Pancreas (tissue), 10 donors: ENCODE measurements around the gene STON1. TPM values are rescaled to one million over a fixed set of nuclear protein-coding genes. Genes with fewer than 3 reads are reported as not detected.

ENCODE experiments used
- ATAC-seq, 4 donors: fragments of 200-7000 bp; cut with Tn5 transposase; one replicate each; pipeline versions ENCODE4 v1.8.0 to v1.9.1; 2020; ENCODE audit warnings: mild to moderate bottlenecking in 4 of 4, moderate library complexity in 4 of 4
- DNase-seq, 6 donors: peaks; one replicate each; pipeline ENCODE4 v3.0.0-alpha.2; 2020
- FAIRE-seq: peaks from 2 replicates; lab custom pipeline; 2012; peaks lifted over from hg19 to GRCh38; lab: Jason Lieb, UNC
- H3K27ac ChIP-seq, 4 donors: fragments of 200-600 bp; sonication (generic); 1 replicate in 3 of 4; 2 replicates in 1 of 4; pipeline versions ENCODE4 v1.5.0 to v1.8.0; 2020
- H3K27me3 ChIP-seq, 4 donors: fragments of 200-600 bp; one replicate each; pipeline ENCODE4 v1.8.0; 2021
- H3K36me3 ChIP-seq, 3 donors: fragments of 200-600 bp; sonication (generic) in 1 of 3; one replicate each; pipeline versions ENCODE4 v1.5.0 to v1.8.0; 2020 to 2021
- H3K4me1 ChIP-seq, 3 donors: fragments of 200-600 bp; one replicate each; pipeline ENCODE4 v1.8.0; 2021
- H3K4me3 ChIP-seq, 4 donors: fragments of 200-600 bp; sonication (generic) in 2 of 4; one replicate each; pipeline versions ENCODE4 v1.5.0 to v1.8.0; 2020 to 2021
- H3K9me3 ChIP-seq, 4 donors: fragments of 200-600 bp; one replicate each; pipeline ENCODE4 v1.8.0; 2021
- WGBS, 2 donors: extraction: QIAGEN DNeasy Blood & Tissue Kit; methylation state at CpG; one replicate each; pipeline ENCODE4 v1.1.7; 2013; 5-methylcytosine and 5-hydroxymethylcytosine counted together
- intact Hi-C, 3 donors: fragments of 100-400 bp; cut with DNase I; formaldehyde crosslinking; loops; one replicate each; pipeline versions ENCODE4 v1.11.1 to v1.14.2; 2022
- polyA plus RNA-seq, 2 donors: library from polyadenylated mRNA; stranded (reverse); fragments of 200-250 nt; gene quantifications; one replicate each; pipeline ENCODE4 v1.2.3, GENCODE V29; 2013
- total RNA-seq, 6 donors: library from RNA; stranded (reverse); fragmentation: NEBNext Ultra II Directional in 4 of 6; extraction: Animal tissue kit (Norgen Biotek cat#: 25700) in 4 of 6; gene quantifications; one replicate each; pipeline versions ENCODE4 v1.2.1 to v1.2.4, GENCODE V29; 2021 to 2023
- TF ChIP-seq, protein P1 (sequence below), 4 donors: fragments of 200-600 bp; sonication (generic) in 3 of 4; IDR thresholded peaks; one replicate each; pipeline versions ENCODE4 v1.5.0 to v1.8.0; 2021; ENCODE audit warnings: antibody characterized with exemption in 4 of 4
- donor health status: healthy with polysubstance abuse.
- donor health status: DM: no; HTN: no; CAD: no; lungs with moderate emphysema.
- donor health status: DM: no; HTN: no; CAD: no.
- donor health status: control.
- donor health status: control.
- donor health status: Bipolar disorder and iron deficiency.
- donor health status: DM: yes; HTN: yes; CAD: no.
- donor health status: DM: no; HTN: no; CAD: no.
- donor health status: DM: no; HTN: no; CAD: no.
- donor health status: DM: yes; HTN: yes; CAD: no.

Gene STON1
- total and polyA plus RNA-seq, 8 donors: 1.2 to 4.9 (median 2.1) TPM

DNA sequence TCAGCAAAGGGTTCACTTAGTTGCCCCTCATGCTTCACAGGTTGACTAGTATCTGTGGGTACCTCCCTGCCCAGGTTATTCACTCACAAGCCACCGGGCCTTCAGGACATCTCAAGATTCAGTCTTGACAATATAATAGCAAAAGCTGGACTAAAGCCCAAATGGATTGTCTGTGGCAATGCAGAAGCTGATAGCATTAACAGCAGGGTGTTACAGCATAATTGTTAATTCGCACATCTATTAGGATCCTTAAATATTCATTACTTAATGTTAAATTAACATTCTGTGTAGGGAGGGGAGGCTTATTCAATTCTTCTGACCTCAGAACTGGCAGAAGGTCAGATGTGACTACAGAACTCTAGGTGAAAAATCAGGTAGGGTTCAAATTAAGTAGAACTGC is 67.5 kb downstream of the STON1 start:
- DNase-seq (no peak), ATAC-seq (no peak), FAIRE-seq (no peak)
- no peak overlapping the region for H3K27ac ChIP-seq
- intact Hi-C loops: no loop called here
- no peaks in the 10 kb centered on the region for H3K9me3 ChIP-seq
- TF ChIP-seq, protein P1, sequence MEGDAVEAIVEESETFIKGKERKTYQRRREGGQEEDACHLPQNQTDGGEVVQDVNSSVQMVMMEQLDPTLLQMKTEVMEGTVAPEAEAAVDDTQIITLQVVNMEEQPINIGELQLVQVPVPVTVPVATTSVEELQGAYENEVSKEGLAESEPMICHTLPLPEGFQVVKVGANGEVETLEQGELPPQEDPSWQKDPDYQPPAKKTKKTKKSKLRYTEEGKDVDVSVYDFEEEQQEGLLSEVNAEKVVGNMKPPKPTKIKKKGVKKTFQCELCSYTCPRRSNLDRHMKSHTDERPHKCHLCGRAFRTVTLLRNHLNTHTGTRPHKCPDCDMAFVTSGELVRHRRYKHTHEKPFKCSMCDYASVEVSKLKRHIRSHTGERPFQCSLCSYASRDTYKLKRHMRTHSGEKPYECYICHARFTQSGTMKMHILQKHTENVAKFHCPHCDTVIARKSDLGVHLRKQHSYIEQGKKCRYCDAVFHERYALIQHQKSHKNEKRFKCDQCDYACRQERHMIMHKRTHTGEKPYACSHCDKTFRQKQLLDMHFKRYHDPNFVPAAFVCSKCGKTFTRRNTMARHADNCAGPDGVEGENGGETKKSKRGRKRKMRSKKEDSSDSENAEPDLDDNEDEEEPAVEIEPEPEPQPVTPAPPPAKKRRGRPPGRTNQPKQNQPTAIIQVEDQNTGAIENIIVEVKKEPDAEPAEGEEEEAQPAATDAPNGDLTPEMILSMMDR (IDR thresholded peaks at IDR 0.05): no peak
- no peaks in the 10 kb centered on the region for H3K27me3 ChIP-seq
- WGBS, 2 donors: 71 to 72% methylated on average over 2 of the region's 2 CpGs
- no peaks in the 10 kb centered on the region for H3K4me1 ChIP-seq
- no peaks in the 10 kb centered on the region for H3K36me3 ChIP-seq
- H3K4me3 ChIP-seq: no peak overlapping the region

DNA sequence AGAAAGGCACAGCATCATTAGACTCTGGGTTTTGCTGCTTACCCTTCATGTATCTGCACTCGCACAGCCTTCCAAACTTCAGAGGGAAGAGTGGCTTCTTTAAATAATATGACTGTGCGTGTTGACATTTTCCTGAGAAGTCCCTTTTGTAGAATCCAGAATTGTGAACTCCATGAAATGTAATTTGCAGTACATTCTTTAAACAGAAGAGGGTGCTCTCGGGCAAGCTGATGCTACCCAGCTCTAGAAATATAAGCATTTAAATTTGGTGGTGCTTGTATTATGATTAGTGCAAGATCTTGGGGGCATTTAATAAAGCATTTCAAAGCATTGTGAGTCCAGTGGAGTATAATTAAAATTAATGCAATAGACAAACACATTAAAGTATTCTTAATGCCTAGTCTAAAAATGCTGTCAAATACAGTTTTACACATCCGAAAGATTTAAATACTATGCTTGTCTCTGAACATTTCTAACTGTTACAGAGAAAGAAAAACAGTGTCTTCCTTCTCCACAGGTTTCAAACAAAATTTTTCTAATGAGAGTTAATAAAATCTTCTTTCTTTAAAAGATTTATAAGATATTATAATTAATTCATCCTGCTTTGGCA is 70.4 kb downstream of the STON1 start:
- intact Hi-C loops: loop anchor here in 1 of 3 donors (10.0 kb wide), 1 partner anchor 1804 kb away; no protein-coding TSS in a partner anchor
- TF ChIP-seq, protein P1 (IDR thresholded peaks at IDR 0.05): peak in 3 of 4 donors; percentile 43 to 56 (median 53)
- WGBS, 2 donors: 27 to 28% methylated on average over 4 of the region's 4 CpGs
- FAIRE-seq (peak; percentile 32), ATAC-seq (peak in 3 of 4 donors; percentile 67 to 84 (median 79)), DNase-seq (no peak)
- Histone ChIP-seq H3K4me1 (no peaks in the 10 kb centered on the region), H3K9me3 (no peaks in the 10 kb centered on the region), H3K27ac (no peak overlapping the region), H3K4me3 (no peak overlapping the region), H3K36me3 (no peaks in the 10 kb centered on the region), H3K27me3 (no peaks in the 10 kb centered on the region)

DNA sequence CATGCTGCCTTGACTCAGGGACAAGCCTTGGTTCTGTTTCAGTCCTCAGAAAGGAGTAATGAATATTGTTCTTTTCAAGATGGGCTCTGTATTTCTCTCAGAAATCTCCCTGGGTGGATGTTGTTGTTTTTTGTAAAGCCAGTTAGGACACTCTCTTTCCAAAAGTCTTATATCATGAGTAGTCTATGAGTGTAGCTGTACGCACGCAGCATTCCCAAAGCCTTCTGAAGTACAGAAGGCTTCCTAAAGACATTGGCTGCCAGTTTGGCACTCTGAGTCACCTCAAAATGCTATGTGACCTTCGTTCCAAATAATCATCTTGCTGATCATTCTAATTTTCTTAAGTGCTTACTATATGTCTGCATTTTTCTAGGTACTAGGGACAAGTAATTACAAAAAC is 71.0 kb downstream of the STON1 start:
- intact Hi-C loops: loop anchor here in 1 of 3 donors (10.0 kb wide), 1 partner anchor 1804 kb away; no protein-coding TSS in a partner anchor
- H3K9me3 ChIP-seq: no peaks in the 10 kb centered on the region
- no peaks in the 10 kb centered on the region for H3K36me3 ChIP-seq
- H3K27ac ChIP-seq: no peak overlapping the region
- DNase-seq (no peak), ATAC-seq (no peak), FAIRE-seq (no peak)
- 69 to 77% methylated on average over 3 of the region's 3 CpGs for WGBS, 2 donors
- TF ChIP-seq, protein P1 (IDR thresholded peaks at IDR 0.05): no peak
- H3K4me1 ChIP-seq: no peaks in the 10 kb centered on the region
- no peak overlapping the region for H3K4me3 ChIP-seq
- H3K27me3 ChIP-seq: no peaks in the 10 kb centered on the region

DNA sequence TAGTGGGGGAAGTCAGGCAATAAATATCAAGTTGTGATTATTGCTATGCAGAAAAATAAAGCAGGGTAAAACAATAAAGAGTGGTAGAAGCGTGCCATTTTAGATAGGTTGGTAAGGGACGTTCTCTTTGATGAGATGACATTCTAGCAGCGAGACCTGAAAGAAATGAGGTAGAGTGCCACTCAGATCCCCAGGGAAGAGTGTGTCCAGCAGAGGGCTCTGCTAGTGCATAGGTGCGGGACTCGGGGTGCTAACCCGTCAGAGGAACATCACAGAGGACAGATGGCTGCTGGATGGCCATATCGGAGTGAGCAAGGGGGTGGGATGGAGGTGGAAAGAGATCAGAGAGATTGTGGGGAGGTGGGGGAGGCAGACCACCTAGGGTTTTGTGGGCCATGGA is 71.4 kb downstream of the STON1 start:
- Histone ChIP-seq H3K4me3 (no peak overlapping the region), H3K27ac (no peak overlapping the region), H3K9me3 (no peaks in the 10 kb centered on the region), H3K36me3 (no peaks in the 10 kb centered on the region), H3K27me3 (no peaks in the 10 kb centered on the region), H3K4me1 (no peaks in the 10 kb centered on the region)
- ATAC-seq: peak in 3 of 4 donors; percentile 54 to 76 (median 56)
- no peak for DNase-seq
- TF ChIP-seq, protein P1 (IDR thresholded peaks at IDR 0.05): no peak
- intact Hi-C loops: loop anchor here in 1 of 3 donors (10.0 kb wide), 1 partner anchor 1803 kb away; no protein-coding TSS in a partner anchor
- FAIRE-seq: no peak
- 32 to 42% methylated on average over 7 of the region's 7 CpGs for WGBS, 2 donors
